GM21737 (cell line): ENCODE results near the gene PARD6G.

Source experiments
- ATAC-seq: cut with Tn5 transposase; IDR thresholded peaks from one replicate; pipeline ENCODE4 v1.9.1; 2021; ENCODE audit warnings: mild to moderate bottlenecking, moderate library complexity; ENCODE audit not compliant: unreplicated experiment

The PARD6G gene

DNA sequence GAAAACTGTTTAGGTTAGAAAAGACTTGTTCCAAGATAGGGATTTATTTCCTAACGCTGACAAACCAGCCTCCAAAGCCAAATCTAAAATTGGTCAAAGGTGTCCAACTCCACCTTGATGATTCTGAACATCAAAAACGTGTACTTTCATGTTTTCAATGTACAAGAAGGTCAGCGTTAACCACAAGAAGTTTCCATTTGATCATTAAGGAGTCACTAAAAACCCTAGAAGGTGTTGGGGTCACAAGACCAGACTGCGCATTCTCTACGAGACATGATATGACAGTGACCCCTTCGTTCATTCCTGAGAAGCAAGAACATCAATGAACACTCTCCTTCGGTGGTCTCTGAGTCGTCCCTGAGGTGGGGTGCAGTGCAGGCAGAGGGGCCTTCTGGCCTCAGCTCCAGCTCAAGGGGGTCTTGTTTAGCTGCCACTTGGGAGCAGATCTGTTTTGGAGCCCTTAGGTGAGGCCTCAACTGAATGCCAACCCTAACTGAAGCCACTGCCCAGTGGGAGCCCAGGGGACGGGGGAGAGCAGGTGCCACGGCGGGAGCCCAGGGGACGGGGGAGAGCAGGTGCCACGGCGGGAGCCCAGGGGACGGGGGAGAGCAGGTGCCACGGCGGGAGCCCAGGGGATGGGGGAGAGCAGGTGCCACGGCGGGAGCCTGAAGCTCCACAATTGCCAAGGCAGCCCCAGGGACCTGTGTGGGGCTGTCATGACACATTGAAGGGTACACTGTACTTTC lies 55.2 kb downstream of the PARD6G start:
- no peak for ATAC-seq

GRCh38 chr18:80191264-80191663 lies 56.0 kb downstream of the PARD6G start:
- no peak for ATAC-seq

- ATAC-seq: no peak
These were observed 57.0 kb downstream of the PARD6G start for GRCh38 chr18:80190311-80190710.

GRCh38 chr18:80189531-80189865 lies 57.8 kb downstream of the PARD6G start:
- no peak for ATAC-seq

GRCh38 chr18:80188643-80189530 lies 58.4 kb downstream of the PARD6G start:
- no peak for ATAC-seq

DNA sequence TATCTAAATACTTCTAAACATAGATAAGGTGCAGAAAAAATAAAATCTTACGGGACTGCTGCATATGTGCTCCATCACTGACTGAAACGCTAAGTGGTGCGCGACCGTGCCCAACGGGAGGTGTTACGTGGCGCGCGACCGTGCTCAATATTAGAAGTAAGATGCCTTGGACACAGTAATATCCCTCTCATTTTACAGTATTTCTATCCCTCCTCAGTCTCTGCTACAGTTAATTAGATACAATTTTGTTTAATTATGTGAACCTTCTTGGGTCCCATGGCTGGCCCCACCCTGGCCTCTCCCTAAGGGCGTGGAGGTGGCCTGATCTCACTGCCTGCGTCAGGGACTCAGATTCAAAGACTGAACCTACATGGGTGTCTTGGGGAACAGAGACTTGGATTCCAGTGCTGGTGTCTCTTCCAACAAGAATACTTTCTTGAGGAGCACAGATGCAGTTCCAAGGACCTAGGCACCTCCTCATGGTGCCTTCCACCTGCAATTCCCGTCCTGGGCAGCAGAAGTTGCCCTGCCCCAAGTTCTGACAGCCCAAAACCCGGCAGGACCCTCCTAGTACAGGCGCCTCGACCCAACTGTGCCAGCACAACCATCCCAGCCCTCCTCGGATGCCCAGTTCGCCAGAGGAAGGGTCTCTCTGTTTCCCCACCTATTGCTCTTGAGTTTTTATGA lies 59.2 kb downstream of the PARD6G start:
- no peak for ATAC-seq

DNA sequence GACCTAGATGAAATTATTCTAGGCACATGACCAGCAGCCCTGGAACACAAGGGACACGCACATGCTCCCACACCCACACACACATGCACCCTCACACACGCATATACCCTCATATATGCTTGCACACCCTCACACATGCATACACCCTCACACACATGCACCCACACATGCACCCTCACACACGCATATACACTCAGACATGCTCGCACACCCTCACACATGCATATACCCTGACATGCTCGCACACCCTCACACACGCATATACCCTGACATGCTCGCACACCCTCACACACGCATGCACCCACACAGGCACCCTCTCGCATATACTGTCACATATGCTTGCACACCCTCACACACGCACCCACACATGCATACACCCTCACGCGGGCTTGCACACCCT lies 61.8 kb downstream of the PARD6G start:
- ATAC-seq: no peak

DNA sequence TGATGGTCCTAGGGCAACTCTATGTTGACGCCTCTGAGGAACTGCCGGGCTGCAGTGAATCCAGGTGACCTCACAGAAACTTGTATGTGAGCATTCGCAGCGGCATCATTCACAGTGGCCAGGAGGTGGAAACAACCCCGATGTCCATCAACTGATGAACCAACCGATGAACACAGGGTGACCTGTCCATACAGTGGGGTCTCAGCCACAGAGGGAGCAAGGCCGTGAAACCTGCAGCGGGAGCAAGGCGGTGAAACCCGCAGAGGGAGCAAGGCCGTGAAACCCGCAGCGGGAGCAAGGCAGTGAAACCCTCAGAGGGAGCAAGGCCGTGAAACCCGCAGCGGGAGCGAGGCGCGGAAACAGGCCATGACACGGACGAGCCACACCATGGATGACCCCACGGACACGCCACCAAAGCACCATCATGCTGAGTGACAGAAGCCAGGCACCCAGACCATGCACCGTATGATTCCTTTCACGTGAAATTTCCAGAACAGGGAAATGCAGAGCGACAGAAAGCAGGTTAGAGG lies 63.0 kb downstream of the PARD6G start:
- ATAC-seq: no peak

DNA sequence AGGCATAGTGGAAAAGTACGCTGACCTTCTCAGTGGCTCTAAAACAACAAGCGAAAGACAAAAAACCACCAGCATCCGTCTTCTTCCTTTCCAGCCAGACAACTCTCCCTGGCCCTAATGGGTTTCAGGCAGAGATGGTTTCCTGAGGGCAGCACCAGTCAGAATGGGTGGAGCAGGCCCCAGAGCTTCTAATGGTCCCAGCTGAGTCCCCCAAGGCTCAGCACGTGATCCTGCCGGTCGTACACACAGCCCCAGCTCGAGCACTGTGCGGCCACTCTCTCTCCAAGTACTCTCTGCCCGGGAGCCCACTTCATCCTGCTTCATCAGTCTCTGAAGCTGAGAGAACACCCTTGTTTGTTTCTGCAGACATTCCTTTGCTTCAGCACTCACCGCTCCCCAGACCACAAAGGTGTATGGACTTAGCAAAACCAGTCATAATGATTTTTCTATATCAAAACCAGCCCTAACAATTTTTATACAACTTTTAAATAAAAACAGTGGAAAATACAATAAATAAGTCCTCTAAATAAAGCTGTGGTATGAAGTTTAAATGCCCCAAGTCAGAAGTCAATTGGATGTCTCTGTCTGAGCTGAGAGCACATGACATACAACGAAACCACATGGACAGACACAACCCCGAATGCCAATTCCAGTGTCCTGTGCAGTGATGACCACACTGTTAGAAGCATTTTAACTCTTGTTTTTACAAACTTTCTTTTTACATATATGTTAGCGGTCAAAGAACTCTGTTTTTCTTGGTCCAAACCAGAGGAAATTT lies 63.9 kb downstream of the PARD6G start:
- no peak for ATAC-seq

GRCh38 chr18:80182855-80183254 lies 64.5 kb downstream of the PARD6G start:
- no peak for ATAC-seq

- no peak for ATAC-seq
These were observed 65.5 kb downstream of the PARD6G start for GRCh38 chr18:80181642-80182461.

DNA sequence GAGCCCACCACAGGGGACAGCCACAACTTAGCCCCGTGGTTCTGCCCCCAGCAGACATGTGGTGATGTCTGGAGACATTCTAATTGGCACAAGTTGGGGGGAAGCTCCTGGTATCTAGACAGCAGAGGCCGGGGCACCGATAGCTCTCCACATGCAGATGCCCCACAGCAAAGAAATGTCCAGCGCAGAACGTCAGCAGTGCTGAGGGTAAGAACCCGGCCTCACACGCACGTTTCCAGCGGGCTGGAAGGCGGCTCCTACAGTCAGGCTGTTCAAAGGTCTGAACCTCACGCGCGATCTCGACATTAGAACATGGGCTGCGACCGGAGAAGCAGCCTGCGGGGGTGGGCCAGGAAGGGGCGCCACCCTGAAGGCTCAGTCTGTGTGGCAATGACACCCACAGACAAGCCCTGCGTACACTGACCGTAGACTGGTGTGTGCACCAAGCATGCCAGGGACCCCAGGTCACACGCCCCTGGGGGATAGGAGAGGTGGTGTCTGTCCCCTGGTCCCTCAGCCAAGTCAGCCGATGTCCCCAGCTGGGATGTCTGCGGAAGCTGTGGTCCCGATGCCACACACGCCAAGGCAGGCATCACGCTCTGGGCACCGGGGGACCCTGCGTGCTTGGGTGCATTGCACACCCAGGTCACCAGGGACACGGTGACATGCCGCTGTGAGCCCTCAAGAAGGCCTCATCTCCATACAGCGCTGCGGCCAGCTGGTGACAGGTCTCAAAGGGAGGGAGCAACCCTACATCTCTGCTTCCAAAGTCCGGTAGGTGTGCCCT lies 66.3 kb downstream of the PARD6G start:
- ATAC-seq: no peak

DNA sequence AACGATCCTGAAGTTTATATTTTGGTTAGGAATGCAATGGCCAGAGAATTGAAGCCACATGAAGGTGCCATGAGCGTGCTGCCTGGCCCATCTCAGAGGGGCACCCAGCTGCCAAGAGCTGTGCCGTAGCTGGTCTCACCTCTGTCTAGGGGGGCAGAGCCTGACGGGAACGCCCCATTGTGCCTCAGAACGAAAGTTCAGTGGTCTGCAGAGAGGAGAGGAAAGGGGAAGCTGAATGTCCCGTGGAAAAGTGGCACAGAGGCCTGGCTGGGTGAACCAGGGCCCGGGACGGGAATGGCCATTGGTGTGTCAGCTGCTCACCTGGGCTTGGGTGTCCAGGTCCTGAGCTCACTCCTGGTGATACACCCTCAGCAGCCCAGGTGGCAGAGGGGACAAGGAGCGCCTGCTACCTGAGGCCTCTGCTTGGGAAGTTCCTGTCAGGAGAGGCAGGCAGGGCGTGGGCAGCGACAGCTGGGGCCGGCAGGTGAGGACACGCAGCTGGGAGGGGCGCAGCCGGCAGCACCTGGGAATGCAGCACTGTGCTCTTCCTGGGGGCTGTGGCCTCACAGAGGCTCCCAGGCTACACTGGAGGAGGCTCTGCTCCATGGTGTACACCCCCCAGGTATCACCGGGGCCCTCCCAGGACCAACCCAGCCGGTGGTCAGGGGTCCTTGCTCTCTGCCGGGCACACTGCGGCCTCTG lies 67.3 kb downstream of the PARD6G start:
- ATAC-seq: no peak

DNA sequence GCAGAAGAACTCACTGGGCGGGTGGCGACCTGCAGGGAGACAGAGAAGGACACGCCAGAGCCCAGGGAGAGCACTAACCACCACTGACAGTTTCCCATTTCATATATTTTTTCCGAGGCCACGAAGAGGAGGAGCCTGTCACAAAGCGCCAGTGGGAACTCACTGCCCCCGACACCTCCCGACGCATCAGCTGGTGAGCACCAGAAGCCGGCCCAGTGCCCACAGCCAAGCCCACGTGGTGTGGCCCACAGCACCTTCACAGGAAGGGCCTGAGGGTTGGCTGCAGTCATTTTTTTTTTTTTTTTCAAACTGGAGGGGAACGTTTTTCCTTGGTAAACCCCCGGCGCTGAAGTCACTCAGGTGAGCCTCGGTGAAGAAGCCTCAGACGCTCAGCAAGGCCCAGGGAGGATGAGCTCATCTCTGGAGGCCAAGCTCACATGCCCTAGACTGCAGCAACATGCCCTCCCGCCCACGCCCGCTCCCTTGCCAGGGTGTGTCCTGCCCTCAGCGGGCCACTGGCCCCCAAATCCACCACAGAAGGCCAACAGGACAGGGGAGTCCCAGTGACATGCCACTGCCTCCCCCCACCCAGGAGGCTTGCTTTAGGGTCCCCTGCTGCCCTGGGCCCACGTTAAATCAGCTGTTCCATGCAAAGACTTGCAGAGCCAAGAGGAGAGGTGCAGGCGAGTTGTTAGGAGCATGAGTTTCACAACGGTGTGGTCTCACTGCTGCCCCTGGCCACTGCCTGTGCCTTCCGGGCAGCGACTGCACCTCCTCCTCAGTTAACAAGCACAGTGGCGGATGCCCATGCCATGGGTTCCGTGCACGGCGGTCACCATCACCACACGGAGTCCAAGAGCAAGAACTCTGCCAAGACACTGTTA lies 68.1 kb downstream of the PARD6G start:
- ATAC-seq: no peak

GRCh38 chr18:80177128-80177527 lies 70.2 kb downstream of the PARD6G start:
- no peak for ATAC-seq

DNA sequence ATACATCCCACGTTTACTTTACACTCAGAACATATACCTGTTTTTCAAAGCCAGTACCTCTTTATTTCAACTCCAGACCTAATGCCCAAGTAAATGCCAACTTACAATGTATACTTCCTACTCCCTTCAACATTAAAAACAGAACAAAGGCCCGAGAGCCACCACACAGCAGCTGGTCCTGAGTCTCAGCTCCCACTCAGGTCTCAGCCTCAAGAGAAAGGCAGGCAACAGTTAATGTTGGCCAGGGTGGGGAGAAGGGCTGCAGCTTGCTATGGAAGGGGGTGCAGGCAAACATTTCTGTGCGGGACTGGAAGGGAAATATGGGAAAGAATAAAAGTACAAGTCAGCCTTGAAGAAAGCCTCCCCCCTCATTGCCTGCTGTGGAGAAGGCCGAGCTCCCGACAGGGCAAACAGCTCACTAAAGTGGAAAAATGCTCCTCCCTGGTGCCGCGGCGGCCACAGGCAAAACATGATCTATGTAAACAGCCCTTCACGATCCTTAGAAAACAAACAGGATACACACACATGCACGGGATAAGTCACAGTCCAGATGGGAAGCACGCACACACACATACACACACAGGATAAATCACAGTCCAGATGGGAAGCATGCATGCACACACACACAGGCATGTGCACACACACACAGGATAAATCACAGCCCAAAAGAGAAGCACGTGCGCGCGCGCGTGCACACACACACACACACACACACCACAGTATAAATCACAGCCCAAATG lies 70.8 kb downstream of the PARD6G start:
- no peak for ATAC-seq
